Fibroblast of lung (primary cell): ENCODE data around the gene CHRNB1. TPM values are rescaled to one million over a fixed set of nuclear protein-coding genes. Genes with fewer than 3 reads are reported as not detected.

Experiments used
- DNase-seq, 2 donors: peaks; one replicate each; pipeline versions ENCODE4 v3.0.0 to v3.0.0-alpha.2; 2010; ENCODE audit warnings: low read depth in 2 of 2
- H2AFZ ChIP-seq: 2 replicates; pipeline ENCODE4 v1.5.1; 2012; ENCODE audit warnings: low read length, control low read depth, inconsistent platforms
- H3K27ac ChIP-seq: 2 replicates; pipeline ENCODE4 v1.5.1; 2011; ENCODE audit warnings: low read length, control low read depth; ENCODE audit not compliant: insufficient read depth
- H3K27me3 ChIP-seq: 2 replicates; pipeline ENCODE4 v1.5.1; 2011; ENCODE audit warnings: mild to moderate bottlenecking, low read length; ENCODE audit not compliant: control insufficient read depth, insufficient read depth
- H3K36me3 ChIP-seq: 2 replicates; pipeline ENCODE4 v1.5.1; 2011; ENCODE audit warnings: low read length; ENCODE audit not compliant: control insufficient read depth, insufficient read depth
- H3K4me1 ChIP-seq: 2 replicates; pipeline ENCODE4 v1.5.1; 2011; ENCODE audit warnings: low read length; ENCODE audit not compliant: control insufficient read depth, insufficient read depth; ENCODE audit errors: extremely low read depth
- H3K4me2 ChIP-seq: 2 replicates; pipeline ENCODE4 v1.5.1; 2011; ENCODE audit warnings: low read length, control low read depth; ENCODE audit not compliant: insufficient read depth; ENCODE audit errors: extremely low read depth
- H3K4me3 ChIP-seq, 4 experiments: fragments of 200-600 bp in 1 of 4; sonication (generic) in 1 of 4; replicated peaks in 1 of 4; 2 replicates each; pipeline ENCODE4 v1.5.1; 2011 to 2016; ENCODE audit warnings: low read length in 4 of 4, low read depth in 3 of 4, mild to moderate bottlenecking in 3 of 4, control low read depth in 2 of 4, inconsistent platforms in 1 of 4, mixed read lengths in 1 of 4; ENCODE audit not compliant: insufficient read depth in 1 of 4; ENCODE audit errors: control extremely low read depth in 1 of 4
- H3K79me2 ChIP-seq: 2 replicates; pipeline ENCODE4 v1.5.1; 2012; ENCODE audit warnings: mild to moderate bottlenecking, low read length, inconsistent platforms; ENCODE audit not compliant: control insufficient read depth, insufficient read depth
- H3K9ac ChIP-seq: 2 replicates; pipeline ENCODE4 v1.5.1; 2011; ENCODE audit warnings: mild to moderate bottlenecking, low read length, control low read depth; ENCODE audit not compliant: insufficient read depth
- H3K9me3 ChIP-seq: 2 replicates; pipeline ENCODE4 v1.5.1; 2012; ENCODE audit warnings: low read depth, low read length; ENCODE audit not compliant: control insufficient read depth, insufficient read depth
- H4K20me1 ChIP-seq: 2 replicates; pipeline ENCODE4 v1.5.1; 2011; ENCODE audit warnings: low read length; ENCODE audit not compliant: control insufficient read depth, insufficient read depth; ENCODE audit errors: extremely low read depth
- CTCF ChIP-seq, 2 donors: IDR thresholded peaks in 1 of 2; conservative IDR thresholded peaks in 1 of 2; 1 replicate in 1 of 2; 2 replicates in 1 of 2; pipeline ENCODE4 v1.5.1; 2011 to 2012; ENCODE audit warnings: low read length in 2 of 2, control low read depth in 1 of 2, inconsistent platforms in 1 of 2, low read depth in 1 of 2, mild to moderate bottlenecking in 1 of 2
- EZH2 ChIP-seq: IDR thresholded peaks from 2 replicates; pipeline ENCODE4 v1.5.1; 2012; ENCODE audit warnings: low read length, control low read depth, mild to moderate bottlenecking; ENCODE audit errors: missing control alignments
- polyA plus RNA-seq, 2 donors: library from polyadenylated mRNA; depleted of rRNA in 1 of 2; stranded (reverse) in 1 of 2; unstranded in 1 of 2; fragments of >200 nt; gene quantifications; 2 replicates each; pipeline ENCODE4 v1.2.1, GENCODE V29; 2011 to 2012; ENCODE audit warnings: missing spikeins in 1 of 2
- total RNA-seq: library from RNA; depleted of rRNA; stranded (reverse); fragments of >200 nt; gene quantifications from 2 replicates; pipeline ENCODE4 v1.2.1, GENCODE V29; 2014

Gene CHRNB1
- total and polyA plus RNA-seq, 2 donors (not counting 1 experiment from before 2014, with no cell fraction given): 9.2 to 12.2 TPM

GRCh38 chr17:7421186-7421585 lies 23.7 kb upstream of the CHRNB1 start:
- Histone ChIP-seq H3K27ac (no peak overlapping the region), H3K4me1 (no peaks in the 10 kb centered on the region), H3K9me3 (no peaks in the 10 kb centered on the region), H2AFZ (no peak overlapping the region), H3K27me3 (no peaks in the 10 kb centered on the region), H3K36me3 (peaks cover 2% of the 10 kb centered on the region), H4K20me1 (no peaks in the 10 kb centered on the region), H3K4me3 (no peak overlapping the region), H3K4me2 (no peak overlapping the region), H3K79me2 (no peaks in the 10 kb centered on the region), H3K9ac (no peak overlapping the region)
- DNase-seq: no peak
- TF ChIP-seq EZH2: no peak
- TF ChIP-seq CTCF (conservative IDR thresholded peaks at IDR 0.05 in 1 of 2, IDR thresholded peaks at IDR 0.05 in 1 of 2; ENCODE audit: low read depth in 1 of 2, low read length in 2 of 2): no peak

- H4K20me1 ChIP-seq: no peaks in the 10 kb centered on the region
- DNase-seq: no peak
Observed at GRCh38 chr17:7423679-7424078, 21.2 kb upstream of the CHRNB1 start.

DNA sequence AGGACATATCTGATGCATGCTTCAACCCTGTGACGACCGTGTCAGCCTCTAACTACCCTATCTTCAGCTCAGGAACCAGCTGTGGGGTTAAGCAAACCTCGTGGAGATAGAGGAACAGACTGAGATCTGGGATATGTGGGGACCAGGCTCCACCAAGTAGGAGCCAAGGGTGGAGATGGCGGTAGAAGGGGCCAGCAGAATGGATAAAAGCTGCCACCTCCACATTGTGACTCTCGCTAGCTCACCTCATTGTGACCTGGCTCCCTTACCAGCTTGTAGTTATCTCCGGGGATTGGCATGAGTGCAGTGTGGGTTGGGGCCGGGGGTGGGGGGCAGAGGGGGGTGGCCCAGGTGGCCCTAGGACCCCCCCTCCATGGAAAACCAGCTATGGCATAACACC lies 19.5 kb upstream of the CHRNB1 start, which contains the start of gene SPEM2:
TSS of gene SPEM2 (plus strand) at position 301 of the 400 bp plus-strand sequence. CDS start at position 374, 73 bp downstream.
- DNase-seq: no peak
- Histone ChIP-seq H3K4me3 (no peak within 1 kb of the TSS), H3K9me3 (no peaks in the 10 kb centered on the region), H2AFZ (no peak within 1 kb of the TSS), H3K27ac (no peak within 1 kb of the TSS), H3K79me2 (no peaks in the 10 kb centered on the region), H3K9ac (no peak within 1 kb of the TSS), H4K20me1 (no peaks in the 10 kb centered on the region), H3K36me3 (no peaks in the 10 kb centered on the region), H3K4me2 (no peak within 1 kb of the TSS), H3K4me1 (no peaks in the 10 kb centered on the region), H3K27me3 (no peaks in the 10 kb centered on the region)
- TF ChIP-seq CTCF (conservative IDR thresholded peaks at IDR 0.05 in 1 of 2, IDR thresholded peaks at IDR 0.05 in 1 of 2; ENCODE audit: low read depth in 1 of 2, low read length in 2 of 2): no peak
- no peak for TF ChIP-seq EZH2

More at GRCh38 chr17:7423679-7424078, 21.2 kb upstream of the CHRNB1 start:
- H3K27ac ChIP-seq: no peak overlapping the region
- TF ChIP-seq EZH2 (no peak), CTCF (conservative IDR thresholded peaks at IDR 0.05 in 1 of 2, IDR thresholded peaks at IDR 0.05 in 1 of 2; ENCODE audit: low read depth in 1 of 2, low read length in 2 of 2) (no peak)
- H3K27me3 ChIP-seq: no peaks in the 10 kb centered on the region
- no peaks in the 10 kb centered on the region for H3K9me3 ChIP-seq
- no peak overlapping the region for H3K4me2 ChIP-seq
- no peaks in the 10 kb centered on the region for H3K36me3 ChIP-seq
- H2AFZ ChIP-seq: no peak overlapping the region
- no peak overlapping the region for H3K9ac ChIP-seq
- no peaks in the 10 kb centered on the region for H3K79me2 ChIP-seq
- no peak overlapping the region for H3K4me3 ChIP-seq
- no peaks in the 10 kb centered on the region for H3K4me1 ChIP-seq
